Osteoblast (primary cell): ENCODE data around the gene CACNA1S. TPM values are rescaled to one million over a fixed set of nuclear protein-coding genes. Genes with fewer than 3 reads are reported as not detected.

Source experiments
- DNase-seq: peaks from one replicate; pipeline ENCODE4 v3.0.0; 2011; ENCODE audit warnings: low spot score, mixed read lengths; ENCODE audit not compliant: insufficient read length; ENCODE audit errors: missing footprints
- H2AFZ ChIP-seq: 2 replicates; pipeline ENCODE4 v1.6.0; 2011; ENCODE audit warnings: mild to moderate bottlenecking, low read length
- H3K27ac ChIP-seq: 2 replicates; pipeline ENCODE4 v1.5.1; 2011; ENCODE audit warnings: mild to moderate bottlenecking, low read depth, low read length, moderate library complexity
- H3K27me3 ChIP-seq: 2 replicates; pipeline ENCODE4 v1.6.0; 2012; ENCODE audit warnings: mild to moderate bottlenecking, control low read depth, inconsistent platforms, low read length, moderate library complexity; ENCODE audit not compliant: insufficient read depth
- H3K36me3 ChIP-seq: 2 replicates; pipeline ENCODE4 v1.5.1; 2011; ENCODE audit warnings: mild to moderate bottlenecking, low read length, control low read depth, moderate library complexity; ENCODE audit not compliant: insufficient read depth
- H3K4me1 ChIP-seq: 2 replicates; pipeline ENCODE4 v1.5.1; 2011; ENCODE audit warnings: mild to moderate bottlenecking, low read length, control low read depth, moderate library complexity; ENCODE audit not compliant: insufficient read depth
- H3K4me2 ChIP-seq: 2 replicates; pipeline ENCODE4 v1.6.0; 2011; ENCODE audit warnings: mild to moderate bottlenecking, low read length; ENCODE audit not compliant: insufficient read depth
- H3K4me3 ChIP-seq: fragments of 200-600 bp; sonication (generic); 3 replicates; pipeline ENCODE4 v1.5.1; 2012; ENCODE audit warnings: mild to moderate bottlenecking, low read length, inconsistent platforms; ENCODE audit not compliant: insufficient read depth
- H3K79me2 ChIP-seq: 2 replicates; pipeline ENCODE4 v1.6.0; 2012; ENCODE audit warnings: mild to moderate bottlenecking, low read length, control low read depth, inconsistent platforms; ENCODE audit not compliant: insufficient read depth
- H3K9me3 ChIP-seq: 2 replicates; pipeline ENCODE4 v1.5.1; 2011; ENCODE audit warnings: low read depth, low read length, control low read depth
- H4K20me1 ChIP-seq: 2 replicates; pipeline ENCODE4 v1.6.0; 2012; ENCODE audit warnings: mild to moderate bottlenecking, low read length, control low read depth; ENCODE audit not compliant: insufficient read depth
- total RNA-seq: library from RNA; depleted of rRNA; stranded (reverse); fragments of >200 nt; gene quantifications from 2 replicates; pipeline ENCODE4 v1.2.3, GENCODE V29; 2012
- TF ChIP-seq, protein P1 (sequence below): IDR thresholded peaks from 2 replicates; pipeline ENCODE4 v1.5.1; 2011; ENCODE audit warnings: mild to moderate bottlenecking, low read depth, low read length, moderate library complexity; ENCODE audit errors: extremely low read depth

The CACNA1S gene
- total RNA-seq, 1 donor: not detected

DNA sequence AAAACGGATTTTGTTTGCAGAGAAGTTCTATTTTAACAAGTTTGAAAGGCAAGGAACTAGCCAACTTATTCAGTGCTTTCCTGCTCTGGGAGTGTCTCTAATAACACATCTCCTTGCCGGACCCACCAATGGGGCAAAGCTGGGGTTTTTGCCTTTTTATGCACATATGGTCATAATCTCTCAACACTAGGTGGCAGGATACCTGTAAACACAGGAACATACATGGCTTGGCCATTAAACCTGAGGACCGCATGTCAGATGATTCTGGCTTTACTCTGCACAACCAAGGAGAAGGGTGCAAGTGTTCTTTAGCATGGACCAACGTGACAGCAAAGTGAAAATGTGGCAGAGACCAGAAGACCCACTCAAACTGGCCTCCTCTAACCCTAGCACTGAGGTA lies 37.2 kb upstream of the CACNA1S start:
- no peak overlapping the region for H3K27ac ChIP-seq
- TF ChIP-seq, protein P1, sequence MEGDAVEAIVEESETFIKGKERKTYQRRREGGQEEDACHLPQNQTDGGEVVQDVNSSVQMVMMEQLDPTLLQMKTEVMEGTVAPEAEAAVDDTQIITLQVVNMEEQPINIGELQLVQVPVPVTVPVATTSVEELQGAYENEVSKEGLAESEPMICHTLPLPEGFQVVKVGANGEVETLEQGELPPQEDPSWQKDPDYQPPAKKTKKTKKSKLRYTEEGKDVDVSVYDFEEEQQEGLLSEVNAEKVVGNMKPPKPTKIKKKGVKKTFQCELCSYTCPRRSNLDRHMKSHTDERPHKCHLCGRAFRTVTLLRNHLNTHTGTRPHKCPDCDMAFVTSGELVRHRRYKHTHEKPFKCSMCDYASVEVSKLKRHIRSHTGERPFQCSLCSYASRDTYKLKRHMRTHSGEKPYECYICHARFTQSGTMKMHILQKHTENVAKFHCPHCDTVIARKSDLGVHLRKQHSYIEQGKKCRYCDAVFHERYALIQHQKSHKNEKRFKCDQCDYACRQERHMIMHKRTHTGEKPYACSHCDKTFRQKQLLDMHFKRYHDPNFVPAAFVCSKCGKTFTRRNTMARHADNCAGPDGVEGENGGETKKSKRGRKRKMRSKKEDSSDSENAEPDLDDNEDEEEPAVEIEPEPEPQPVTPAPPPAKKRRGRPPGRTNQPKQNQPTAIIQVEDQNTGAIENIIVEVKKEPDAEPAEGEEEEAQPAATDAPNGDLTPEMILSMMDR: peak; percentile 48
- H3K4me2 ChIP-seq: no peak overlapping the region
- H3K36me3 ChIP-seq: peaks cover 54% of the 10 kb centered on the region
- no peak for DNase-seq
- H2AFZ ChIP-seq: no peak overlapping the region
- H3K4me3 ChIP-seq: no peak overlapping the region
- no peaks in the 10 kb centered on the region for H3K27me3 ChIP-seq
- H3K4me1 ChIP-seq: peaks cover 8% of the 10 kb centered on the region
- peaks cover 22% of the 10 kb centered on the region for H4K20me1 ChIP-seq
- no peaks in the 10 kb centered on the region for H3K9me3 ChIP-seq
- peaks cover 9% of the 10 kb centered on the region for H3K79me2 ChIP-seq

DNA sequence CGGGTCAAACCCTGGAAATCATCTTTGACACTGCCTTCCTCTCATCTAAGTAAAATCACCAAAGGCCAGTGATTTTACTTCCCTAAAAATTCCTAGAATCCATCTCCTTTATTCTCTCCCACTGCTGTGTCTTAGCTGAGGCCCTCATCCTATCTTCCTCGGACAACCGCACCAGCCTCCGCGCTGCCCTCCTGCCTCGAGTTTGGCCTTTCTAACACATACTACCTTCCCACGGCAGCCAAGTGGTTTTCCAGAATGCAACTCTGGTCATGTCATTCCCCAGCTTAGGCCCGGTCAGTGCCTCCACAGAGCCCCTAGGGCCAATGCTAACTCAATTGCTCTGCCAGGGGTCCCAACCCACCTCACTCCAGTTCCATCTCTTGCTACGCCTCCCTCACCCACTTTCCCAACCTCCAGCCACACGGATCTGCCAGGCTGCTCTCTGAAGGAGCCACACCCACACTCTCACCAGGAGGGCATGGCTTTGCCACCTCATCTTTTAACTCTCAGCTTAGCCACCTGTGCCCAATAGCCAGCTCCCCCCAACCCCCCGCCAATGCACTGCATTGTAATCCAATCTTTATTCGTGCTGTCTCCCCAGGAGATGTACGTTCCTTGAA lies 35.3 kb upstream of the CACNA1S start:
- DNase-seq: no peak
- Histone ChIP-seq H3K27ac (no peak overlapping the region), H3K4me2 (no peak overlapping the region), H3K4me1 (no peaks in the 10 kb centered on the region), H3K79me2 (no peaks in the 10 kb centered on the region), H3K36me3 (peaks cover 71% of the 10 kb centered on the region), H3K9me3 (no peaks in the 10 kb centered on the region), H4K20me1 (peaks cover 22% of the 10 kb centered on the region), H3K27me3 (no peaks in the 10 kb centered on the region), H3K4me3 (no peak overlapping the region), H2AFZ (no peak overlapping the region)
- TF ChIP-seq, protein P1: no peak

DNA sequence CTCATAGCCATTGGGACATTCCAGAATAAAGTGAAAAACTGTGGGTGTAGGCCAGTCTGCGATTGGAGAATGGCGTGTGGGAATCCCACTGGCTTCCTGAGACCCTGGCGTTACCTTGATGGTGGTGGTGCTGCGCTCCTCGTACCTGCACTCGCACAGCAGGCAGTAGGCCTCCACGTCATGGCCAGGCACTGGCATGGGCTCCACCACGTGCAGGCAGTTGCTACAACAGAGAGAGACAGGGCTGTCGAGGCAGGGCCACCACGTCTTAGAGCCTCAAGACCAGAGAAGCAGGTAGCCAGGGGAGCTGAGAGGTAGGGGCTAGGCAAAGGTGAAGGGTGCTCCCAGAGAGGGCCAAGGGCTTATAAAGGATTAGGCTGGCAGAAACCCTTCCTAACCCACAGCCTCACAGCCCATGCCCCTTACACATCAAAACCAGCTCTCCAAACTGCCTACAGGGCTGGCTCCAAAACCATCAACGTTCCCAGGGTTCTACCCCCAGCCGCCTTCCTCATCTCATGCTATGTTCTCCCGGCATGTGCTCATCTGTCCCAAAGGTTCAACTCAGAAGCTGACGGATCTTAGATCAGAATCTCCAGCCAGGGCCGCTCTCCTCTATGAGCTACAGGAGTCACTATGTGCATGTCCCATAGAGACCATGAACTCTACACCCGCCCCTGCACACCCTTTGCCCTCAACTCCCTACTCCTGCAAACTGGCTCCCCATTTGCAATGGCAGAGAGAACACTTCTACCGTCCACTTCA lies 34.6 kb upstream of the CACNA1S start:
- H2AFZ ChIP-seq: no peak overlapping the region
- no peaks in the 10 kb centered on the region for H3K4me1 ChIP-seq
- H3K36me3 ChIP-seq: peaks cover 71% of the 10 kb centered on the region
- TF ChIP-seq, protein P1: no peak
- no peaks in the 10 kb centered on the region for H3K79me2 ChIP-seq
- no peak overlapping the region for H3K4me2 ChIP-seq
- no peaks in the 10 kb centered on the region for H3K9me3 ChIP-seq
- no peak overlapping the region for H3K27ac ChIP-seq
- DNase-seq: no peak
- no peaks in the 10 kb centered on the region for H3K27me3 ChIP-seq
- peaks cover 28% of the 10 kb centered on the region for H4K20me1 ChIP-seq
- no peak overlapping the region for H3K4me3 ChIP-seq

DNA sequence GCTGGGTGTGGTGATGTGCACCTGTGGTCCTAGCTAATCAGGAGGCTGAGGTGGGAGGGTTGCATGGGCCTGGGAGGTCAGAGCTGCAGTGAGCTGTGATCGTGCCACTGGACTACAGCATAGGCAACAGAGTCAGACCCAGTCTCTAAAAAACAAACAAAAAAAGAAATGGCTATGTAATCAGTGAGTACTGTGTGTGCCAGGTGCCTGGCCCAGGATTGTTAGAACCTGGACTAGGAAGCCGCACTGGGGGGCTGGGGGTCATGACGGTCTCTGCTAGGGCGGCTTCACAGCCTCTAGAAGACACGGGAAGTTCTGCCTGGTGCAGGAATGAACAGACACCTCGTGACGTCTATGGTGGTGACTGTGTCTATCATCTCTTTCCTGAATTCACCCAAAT lies 33.6 kb upstream of the CACNA1S start:
- H3K27ac ChIP-seq: no peak overlapping the region

More for the DNA sequence above, 33.6 kb upstream of the CACNA1S start:
- no peak for DNase-seq
- Histone ChIP-seq H3K9me3 (no peaks in the 10 kb centered on the region), H3K36me3 (peaks cover 66% of the 10 kb centered on the region), H2AFZ (no peak overlapping the region), H3K27me3 (no peaks in the 10 kb centered on the region), H3K79me2 (no peaks in the 10 kb centered on the region), H3K4me2 (no peak overlapping the region), H3K4me3 (no peak overlapping the region), H4K20me1 (peaks cover 33% of the 10 kb centered on the region), H3K4me1 (no peaks in the 10 kb centered on the region)
- TF ChIP-seq, protein P1: no peak
